Activated CD8-positive, alpha-beta memory T cell treated with anti-CD3 and anti-CD28 coated beads for 1 hour (primary cell): Measurements from ENCODE around the gene MYADML2.
A peak's percentile ranks its signal among the peaks of the same experiment; 100 is the strongest.

Source experiments
- DNase-seq, 2 donors: peaks; one replicate each; pipeline ENCODE4 v3.0.0-alpha.2; 2020; ENCODE audit warnings: low read depth in 1 of 2; ENCODE audit errors: extremely low read depth in 1 of 2

Gene MYADML2

GRCh38 chr17:81978524-81979298 is 31.7 kb upstream of the MYADML2 start:
- no peak for DNase-seq

DNA sequence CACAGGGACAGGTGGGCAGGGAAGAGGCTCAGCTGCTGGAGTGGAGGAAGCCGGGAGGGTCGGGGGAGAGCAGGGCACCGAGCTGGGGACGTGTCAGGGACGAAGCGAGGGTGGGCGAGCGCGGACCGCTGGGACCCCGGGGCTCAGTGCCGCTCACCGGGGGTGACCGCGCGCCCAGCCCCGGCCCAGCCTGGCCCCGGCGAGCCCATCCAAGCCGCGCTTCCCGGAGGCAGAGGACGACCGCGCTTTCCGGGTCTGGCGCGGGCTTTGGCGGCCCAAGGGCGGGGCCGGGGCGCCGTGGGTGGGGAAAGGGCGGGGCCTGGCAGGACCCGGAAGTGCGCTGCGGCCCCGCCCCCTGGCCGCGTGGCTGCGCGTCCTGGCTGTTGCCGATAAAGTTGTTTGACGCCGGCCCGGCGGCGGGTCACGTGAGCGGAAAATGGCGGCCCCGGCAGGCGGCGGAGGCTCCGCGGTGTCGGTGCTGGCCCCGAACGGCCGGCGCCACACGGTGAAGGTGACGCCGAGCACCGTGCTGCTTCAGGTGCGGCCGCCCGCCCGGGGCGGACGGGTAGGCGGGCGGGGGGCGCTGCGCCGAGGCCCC is 30.3 kb upstream of the MYADML2 start, which contains the start of gene ASPSCR1:
TSS of gene ASPSCR1 (plus strand) at position 419 of the 598 bp plus-strand sequence. CDS start at position 437, 18 bp downstream.
- peak; percentile 64 to 93 for DNase-seq

DNA sequence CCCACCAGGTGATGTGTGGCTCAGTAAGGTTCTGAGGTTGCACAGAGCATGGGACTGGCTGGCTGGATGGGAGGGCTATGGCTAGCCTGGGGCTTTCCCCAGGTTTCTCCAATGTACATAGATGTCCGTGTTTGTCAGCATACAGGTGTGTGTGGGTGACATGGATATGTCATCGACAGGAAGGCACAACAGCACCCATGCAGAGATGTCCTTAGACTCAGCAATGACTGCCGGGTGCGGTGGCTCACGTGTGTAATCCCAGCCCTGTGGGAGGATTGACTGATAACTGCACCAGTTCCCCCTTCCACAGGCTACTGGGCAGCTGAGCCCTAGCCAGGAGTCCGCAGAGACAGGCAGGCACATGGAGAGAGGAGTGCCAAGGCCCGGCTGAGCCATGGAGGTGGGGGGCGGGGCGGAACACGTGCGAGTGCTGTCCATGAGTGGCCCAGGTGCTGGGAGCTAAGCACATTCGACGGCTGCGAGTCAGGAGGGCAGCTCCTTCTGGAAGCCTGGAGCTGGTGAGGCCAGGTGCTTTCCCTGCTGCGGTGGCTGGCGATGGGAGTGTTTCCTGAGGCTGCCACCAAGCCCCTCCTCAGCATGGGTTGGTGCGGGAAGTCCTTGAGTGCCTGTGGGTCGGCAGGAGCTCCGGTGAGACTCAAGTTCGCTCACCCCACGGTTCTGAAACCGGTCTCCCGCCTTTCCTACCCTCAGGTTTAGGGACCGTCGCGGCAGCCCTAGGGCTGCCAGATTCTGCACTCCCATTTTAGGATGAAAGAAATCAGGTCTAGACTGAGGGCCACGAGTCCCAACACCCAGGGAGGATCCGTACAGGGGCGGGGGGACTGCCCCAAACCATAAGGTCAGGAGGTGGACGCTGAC is 29.5 kb upstream of the MYADML2 start:
- no peak for DNase-seq

GRCh38 chr17:81973432-81973831 is 26.4 kb upstream of the MYADML2 start:
- DNase-seq: no peak

DNA sequence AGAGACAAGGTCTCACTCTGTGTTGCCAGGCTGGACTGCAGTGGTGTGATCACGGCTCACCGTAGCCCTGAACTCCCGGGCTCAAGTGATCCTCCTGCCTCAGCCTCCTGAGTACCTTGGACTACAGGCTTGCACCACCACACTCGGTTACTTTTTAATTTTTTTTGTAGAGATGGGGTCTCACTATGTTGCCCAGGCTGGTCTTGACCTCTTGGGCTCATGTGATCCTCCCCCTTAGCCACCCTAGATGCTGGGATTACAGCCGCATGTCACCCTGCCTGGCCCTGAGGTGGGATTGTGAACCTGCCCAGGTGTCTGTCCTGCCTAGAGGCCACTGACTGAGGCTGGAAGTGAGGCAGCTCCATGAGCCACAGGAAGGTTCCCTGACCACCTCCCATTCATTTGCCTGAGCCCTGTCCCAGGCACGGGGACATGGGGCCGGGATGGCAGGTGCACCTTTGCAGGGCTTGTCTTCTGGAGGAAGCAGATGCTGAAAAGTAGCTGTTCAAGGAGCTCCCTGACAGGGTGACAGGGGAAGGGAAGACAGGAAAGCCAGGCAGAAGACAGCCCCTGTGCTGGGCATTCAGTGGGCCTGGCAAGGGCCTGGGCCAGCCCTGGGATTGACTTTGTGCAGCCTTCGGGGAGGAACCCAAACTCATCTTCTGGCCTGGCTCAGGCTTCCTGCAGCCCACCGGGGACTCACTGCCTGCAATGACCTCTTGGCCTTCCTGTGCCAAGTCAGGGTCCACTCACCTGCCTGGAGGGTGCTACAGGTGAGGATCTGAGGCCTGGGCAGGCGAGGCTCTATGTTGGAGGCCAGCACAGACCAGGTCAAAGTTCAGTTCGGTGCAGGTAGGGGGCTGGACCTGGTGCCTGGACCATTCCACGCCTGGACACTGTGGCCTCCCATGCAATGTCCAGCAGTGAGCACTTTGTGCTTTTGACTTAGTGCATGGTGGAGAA is 22.1 kb upstream of the MYADML2 start:
- DNase-seq: no peak

- no peak for DNase-seq
Observed at GRCh38 chr17:81968396-81968745, 21.3 kb upstream of the MYADML2 start.

DNA sequence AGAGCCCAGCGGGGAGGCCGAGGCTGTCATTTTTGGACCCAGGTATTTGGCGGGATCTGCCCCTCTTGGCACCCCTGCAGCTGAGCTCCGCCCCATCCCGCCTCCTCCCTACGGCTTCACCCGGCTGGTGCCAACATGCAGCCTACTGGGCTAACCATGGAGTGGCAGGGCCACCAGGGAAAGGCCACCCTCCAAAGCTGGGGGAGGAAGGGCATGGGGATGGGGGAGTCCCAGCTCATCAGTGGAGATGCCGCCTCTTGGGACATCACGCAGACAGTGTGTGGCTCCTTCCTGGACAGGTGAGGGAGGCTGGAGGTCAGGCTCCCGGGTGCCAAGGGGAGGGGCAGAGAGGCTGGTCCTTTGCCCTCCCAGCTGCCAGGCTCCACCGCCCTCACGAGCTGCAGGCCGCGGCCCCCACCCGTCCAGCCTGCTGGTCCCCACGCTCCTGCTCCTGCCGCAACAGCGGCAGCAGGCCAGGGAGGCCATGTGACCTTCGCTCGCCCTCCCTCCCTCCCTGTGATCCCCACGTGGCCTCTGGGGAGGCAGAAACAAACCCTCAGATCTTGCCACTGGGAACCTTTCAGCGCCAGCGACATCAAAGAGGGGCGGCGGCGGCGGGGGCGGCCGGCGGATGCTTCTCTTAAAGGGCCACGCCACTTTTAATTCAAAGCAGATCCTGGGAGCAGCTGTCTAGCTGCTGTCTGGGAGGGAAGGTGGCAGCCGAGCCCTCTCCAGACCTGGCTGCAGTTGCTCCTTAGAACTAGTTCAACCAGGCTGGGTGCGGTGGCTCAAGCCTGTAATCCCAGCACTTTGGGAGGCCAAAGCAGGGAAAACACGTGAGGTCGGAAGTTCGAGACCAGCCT is 20.7 kb upstream of the MYADML2 start:
- peak; percentile 69 to 73 for DNase-seq

DNA sequence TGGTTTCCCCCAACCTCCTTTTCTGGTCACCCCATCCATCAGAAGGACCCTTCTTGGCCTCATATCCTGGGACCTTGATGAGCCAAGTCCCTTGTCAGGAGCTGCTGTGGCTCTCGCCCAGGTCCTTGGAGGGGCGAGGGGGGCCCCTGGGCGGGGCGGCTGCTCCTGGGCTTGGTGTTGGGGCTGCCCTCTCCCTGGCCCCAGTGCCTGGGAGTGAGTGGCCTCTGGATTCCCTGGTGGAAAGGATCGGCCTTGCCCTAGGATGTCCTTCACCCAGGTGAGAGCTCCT is 20.2 kb upstream of the MYADML2 start:
- no peak for DNase-seq

DNA sequence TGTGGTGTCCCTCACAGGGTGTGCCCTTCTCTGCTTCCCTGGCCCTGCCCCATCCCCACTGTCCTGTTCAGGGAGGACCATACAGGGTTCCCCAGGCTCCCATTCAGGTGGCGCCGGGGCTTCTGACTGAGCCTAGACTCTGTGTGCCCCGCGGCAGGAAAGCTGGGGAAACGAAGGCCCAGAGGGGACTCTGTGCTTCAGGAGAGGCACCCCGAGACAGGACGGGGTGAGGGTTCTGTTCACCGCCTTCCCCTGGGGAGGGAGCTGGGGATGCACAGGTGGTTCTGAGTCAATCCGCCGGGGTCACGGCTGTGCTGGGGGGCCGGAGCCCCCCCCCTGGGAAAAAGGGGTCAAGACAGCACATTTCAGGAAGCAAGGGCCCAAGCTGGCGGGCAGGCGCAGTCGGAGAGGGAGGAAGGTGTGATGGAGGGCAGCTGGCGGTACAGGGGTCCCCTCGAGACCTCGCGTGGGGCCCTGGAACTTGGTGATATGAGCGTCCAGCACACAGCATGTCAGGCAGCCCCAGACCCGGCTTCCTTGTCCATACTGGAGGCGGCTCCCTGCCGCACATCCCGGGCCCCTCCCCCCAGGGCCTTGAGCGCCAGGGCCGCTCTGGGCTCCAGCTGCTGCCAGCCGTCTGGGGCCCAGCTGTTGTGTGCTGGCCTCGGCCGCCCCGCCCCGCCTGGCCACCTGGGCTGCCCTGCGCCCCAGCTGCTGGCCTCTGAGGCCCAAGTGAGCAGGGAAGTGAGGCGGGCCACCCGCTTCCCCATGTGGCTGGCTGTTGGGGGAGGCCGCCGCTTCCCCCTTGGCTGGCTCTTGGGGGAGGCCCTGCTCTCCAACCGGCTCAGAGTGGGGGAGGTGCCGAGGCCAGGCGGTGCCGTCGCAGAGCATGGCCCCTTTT is 19.6 kb upstream of the MYADML2 start:
- no peak for DNase-seq

DNA sequence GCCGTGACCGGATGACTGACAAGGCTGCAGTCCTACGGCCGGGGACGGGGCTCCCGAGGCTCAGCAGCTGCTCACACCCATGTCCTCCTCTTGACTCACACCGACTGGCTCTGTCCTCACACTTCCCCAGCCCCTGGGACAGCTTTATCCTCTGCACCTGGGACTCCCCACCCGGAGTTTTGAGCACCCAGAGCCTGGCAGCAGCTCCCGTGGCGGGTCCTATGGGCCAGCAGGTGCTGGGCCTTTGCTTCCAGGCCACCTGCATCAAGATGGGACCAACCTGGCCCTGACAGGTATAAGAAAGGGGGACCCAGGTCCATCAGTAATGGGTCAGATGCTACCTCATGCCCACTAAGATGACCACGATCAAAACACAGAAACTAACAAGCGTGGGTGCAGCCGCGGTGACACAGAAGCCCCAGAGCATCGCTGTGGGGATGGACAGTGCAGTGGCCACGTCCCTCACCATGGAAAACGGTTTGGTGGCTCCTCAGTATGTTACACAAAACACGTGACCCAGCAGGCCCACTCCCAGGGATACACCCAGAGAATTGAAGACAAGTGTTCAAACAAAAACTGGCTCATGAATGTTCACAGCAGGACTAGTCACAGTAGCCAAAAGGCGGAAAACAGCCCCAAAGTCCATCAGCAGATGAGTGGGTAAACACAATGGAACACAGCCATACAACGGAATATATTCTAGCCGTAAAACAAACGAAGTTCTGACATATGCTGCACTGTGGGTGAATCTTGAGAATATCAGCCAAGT is 17.2 kb upstream of the MYADML2 start:
- no peak for DNase-seq

DNA sequence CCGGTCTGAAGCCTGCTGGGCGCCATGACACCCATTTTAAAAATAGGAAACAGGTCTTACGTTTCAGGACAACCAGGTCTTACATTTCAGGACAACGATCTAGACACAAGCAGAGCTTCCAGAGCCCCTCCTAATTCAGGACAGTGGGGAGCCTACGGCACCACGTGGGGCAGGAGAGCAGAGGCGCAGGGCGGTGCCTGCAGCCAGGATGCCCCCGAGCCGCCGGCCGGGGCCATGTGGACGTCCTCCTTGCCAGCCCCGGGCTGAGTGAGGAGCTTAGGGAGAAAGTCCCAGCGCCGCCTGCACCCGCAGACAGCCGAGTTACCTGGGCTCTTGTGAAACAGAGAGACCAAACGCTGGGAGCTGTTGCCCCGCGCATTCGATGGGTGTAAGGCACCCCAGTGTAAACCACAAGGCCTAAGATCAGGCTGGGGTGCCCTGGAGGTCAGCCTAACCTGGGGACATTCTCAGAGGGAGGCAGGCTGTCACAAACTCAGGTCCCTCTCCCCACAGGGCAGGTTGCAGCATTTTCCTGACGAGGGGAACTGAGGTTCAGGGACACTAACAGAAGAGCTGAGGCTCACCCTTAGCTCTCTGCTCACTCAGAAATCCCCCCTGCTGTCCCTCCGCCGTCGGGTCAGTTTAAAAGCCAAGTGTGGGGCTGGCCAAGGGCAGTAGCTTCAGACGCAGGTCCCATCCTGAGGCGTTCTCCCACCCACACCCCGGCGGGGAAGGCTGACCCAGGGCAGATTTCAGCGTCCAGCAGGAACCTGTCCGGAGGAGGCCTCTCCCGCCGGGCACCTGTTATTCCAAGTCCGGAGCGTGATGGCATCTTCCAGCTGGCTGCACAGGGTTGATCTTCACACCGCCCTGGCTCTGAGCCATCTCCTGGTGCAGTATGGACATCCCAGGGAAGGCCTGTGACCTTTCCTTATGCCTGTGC is 15.7 kb upstream of the MYADML2 start:
- DNase-seq: no peak

- DNase-seq: no peak
Observed at GRCh38 chr17:81961521-81962498, 14.8 kb upstream of the MYADML2 start.

- no peak for DNase-seq
Observed at GRCh38 chr17:81961087-81961511, 14.1 kb upstream of the MYADML2 start, which contains the start of gene NOTUM. NOTUM (minus strand) TSS chr17:81961187; CDS start chr17:81960909, 278 bp downstream.

- DNase-seq: no peak
Observed at GRCh38 chr17:81960130-81960958, 13.3 kb upstream of the MYADML2 start.
